Natural killer cell (primary cell): Measurements from ENCODE around the gene LBX2. TPM values are rescaled to one million over a fixed set of nuclear protein-coding genes. Genes with fewer than 3 reads are reported as not detected.

Experiments
- ATAC-seq, 3 donors: fragments of 150-1000 bp in 2 of 3; fragments of 200-7000 bp in 1 of 3; cut with Tn5 transposase; 1 replicate in 1 of 3; 2 replicates in 2 of 3; pipeline ENCODE4 v1.10.0; 2021; ENCODE audit warnings: mild to moderate bottlenecking in 2 of 3, moderate library complexity in 2 of 3
- DNase-seq, 2 donors: peaks; one replicate each; pipeline versions ENCODE4 v3.0.0 to v3.0.0-alpha.2; 2013 to 2021; ENCODE audit warnings: mixed read lengths in 1 of 2
- H3K27ac ChIP-seq: one replicate; pipeline ENCODE4 v1.5.1; 2013; ENCODE audit warnings: mild to moderate bottlenecking, low read length
- H3K27me3 ChIP-seq: one replicate; pipeline ENCODE4 v1.6.1; 2013; ENCODE audit warnings: low read length; ENCODE audit not compliant: control insufficient read depth, insufficient read depth
- H3K36me3 ChIP-seq: one replicate; pipeline ENCODE4 v1.6.1; 2013; ENCODE audit warnings: low read length; ENCODE audit not compliant: control insufficient read depth, insufficient read depth
- H3K4me1 ChIP-seq: one replicate; pipeline ENCODE4 v1.6.1; 2013; ENCODE audit warnings: low read length; ENCODE audit not compliant: control insufficient read depth, insufficient read depth
- H3K4me3 ChIP-seq: one replicate; pipeline ENCODE4 v1.5.1; 2013; ENCODE audit warnings: low read length
- H3K9me3 ChIP-seq: one replicate; pipeline ENCODE4 v1.6.1; 2013; ENCODE audit warnings: low read length; ENCODE audit not compliant: control insufficient read depth, insufficient read depth
- H3K27ac Mint-ChIP-seq, 2 donors: one replicate each; pipeline ENCODE4 v1.8.0; 2022; ENCODE audit warnings: mild to moderate bottlenecking in 2 of 2, mixed read lengths in 2 of 2, moderate library complexity in 1 of 2
- H3K27me3 Mint-ChIP-seq, 2 donors: one replicate each; pipeline ENCODE4 v1.8.0; 2022; ENCODE audit warnings: low read depth in 2 of 2, mixed read lengths in 2 of 2
- H3K36me3 Mint-ChIP-seq: one replicate; pipeline ENCODE4 v1.8.0; 2022; ENCODE audit warnings: mixed read lengths
- H3K4me1 Mint-ChIP-seq, 2 donors: one replicate each; pipeline ENCODE4 v1.8.0; 2022; ENCODE audit warnings: mixed read lengths in 2 of 2
- H3K4me3 Mint-ChIP-seq: one replicate; pipeline ENCODE4 v1.8.0; 2022; ENCODE audit warnings: mild to moderate bottlenecking, moderate library complexity, mixed read lengths
- H3K9me3 Mint-ChIP-seq, 2 donors: one replicate each; pipeline ENCODE4 v1.8.0; 2022; ENCODE audit warnings: mixed read lengths in 2 of 2
- WGBS: methylation state at CpG from one replicate; pipeline ENCODE4 v1.1.7; 2013; ENCODE audit warnings: missing lambda C conversion rate; ENCODE audit not compliant: insufficient coverage; 5-methylcytosine and 5-hydroxymethylcytosine counted together
- intact Hi-C: fragments of 100-400 bp; cut with micrococcal nuclease; formaldehyde crosslinking; loops from one replicate; pipeline ENCODE4 v1.14.2; 2022
- total RNA-seq, 4 donors: library from RNA; stranded (reverse); fragments of 120-200 nt in 1 of 4; gene quantifications; one replicate each; pipeline versions ENCODE4 v1.2.3 to v1.2.4, GENCODE V29; 2013 to 2022
- TF ChIP-seq, protein P1 (sequence below): fragments of 200-600 bp; IDR thresholded peaks from one replicate; pipeline ENCODE4 v1.8.0; 2022; ENCODE audit warnings: antibody characterized with exemption

Gene LBX2
- total RNA-seq, 3 donors from 2014 or later (not counting 1 experiment from before 2014, with no cell fraction given): 1.7 to 1.9 (median 1.8) TPM

DNA sequence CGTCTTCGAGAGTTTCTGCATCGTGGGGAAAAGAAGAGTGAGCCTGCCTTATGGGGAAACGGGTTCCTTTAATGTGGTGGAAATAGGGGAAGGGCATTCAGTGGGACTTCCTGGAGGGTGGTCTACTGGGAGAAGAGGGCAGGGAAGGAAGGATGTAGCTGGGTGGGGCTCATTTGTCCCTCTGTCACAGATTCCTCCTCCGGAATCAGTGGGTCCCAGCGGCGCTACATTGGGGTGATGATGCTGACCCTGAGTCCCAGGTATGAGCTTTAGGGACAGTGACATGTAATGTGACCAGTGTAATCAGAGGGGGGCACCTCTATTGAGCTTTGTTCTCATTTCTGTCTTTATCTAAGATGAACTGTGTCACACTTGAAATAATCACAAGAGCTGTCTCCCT is 32.3 kb upstream of the LBX2 start:
- no peaks in the 10 kb centered on the region for H3K9me3 ChIP-seq
- Mint-ChIP-seq H3K27ac (peak overlapping the region; percentile 94 to 95), H3K9me3 (no peaks in the 10 kb centered on the region), H3K36me3 (peaks cover 3% of the 10 kb centered on the region), H3K4me1 (peaks cover 32 to 43% of the 10 kb centered on the region in 2 donors), H3K27me3 (no peaks in the 10 kb centered on the region), H3K4me3 (no peak overlapping the region)
- no peaks in the 10 kb centered on the region for H3K27me3 ChIP-seq
- peak overlapping the region; percentile 95 for H3K27ac ChIP-seq
- peaks cover 29% of the 10 kb centered on the region for H3K36me3 ChIP-seq
- H3K4me1 ChIP-seq: peaks cover 31% of the 10 kb centered on the region
- intact Hi-C loops: loop anchor here (1.0 to 2.0 kb wide), 2 partner anchors 48 to 281 kb away; partner anchors contain the start of gene TTC31
- ATAC-seq (no peak), DNase-seq (no peak)
- WGBS: 86% methylated on average over 7 of the region's 7 CpGs
- TF ChIP-seq, protein P1, sequence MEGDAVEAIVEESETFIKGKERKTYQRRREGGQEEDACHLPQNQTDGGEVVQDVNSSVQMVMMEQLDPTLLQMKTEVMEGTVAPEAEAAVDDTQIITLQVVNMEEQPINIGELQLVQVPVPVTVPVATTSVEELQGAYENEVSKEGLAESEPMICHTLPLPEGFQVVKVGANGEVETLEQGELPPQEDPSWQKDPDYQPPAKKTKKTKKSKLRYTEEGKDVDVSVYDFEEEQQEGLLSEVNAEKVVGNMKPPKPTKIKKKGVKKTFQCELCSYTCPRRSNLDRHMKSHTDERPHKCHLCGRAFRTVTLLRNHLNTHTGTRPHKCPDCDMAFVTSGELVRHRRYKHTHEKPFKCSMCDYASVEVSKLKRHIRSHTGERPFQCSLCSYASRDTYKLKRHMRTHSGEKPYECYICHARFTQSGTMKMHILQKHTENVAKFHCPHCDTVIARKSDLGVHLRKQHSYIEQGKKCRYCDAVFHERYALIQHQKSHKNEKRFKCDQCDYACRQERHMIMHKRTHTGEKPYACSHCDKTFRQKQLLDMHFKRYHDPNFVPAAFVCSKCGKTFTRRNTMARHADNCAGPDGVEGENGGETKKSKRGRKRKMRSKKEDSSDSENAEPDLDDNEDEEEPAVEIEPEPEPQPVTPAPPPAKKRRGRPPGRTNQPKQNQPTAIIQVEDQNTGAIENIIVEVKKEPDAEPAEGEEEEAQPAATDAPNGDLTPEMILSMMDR: no peak
- no peak overlapping the region for H3K4me3 ChIP-seq

DNA sequence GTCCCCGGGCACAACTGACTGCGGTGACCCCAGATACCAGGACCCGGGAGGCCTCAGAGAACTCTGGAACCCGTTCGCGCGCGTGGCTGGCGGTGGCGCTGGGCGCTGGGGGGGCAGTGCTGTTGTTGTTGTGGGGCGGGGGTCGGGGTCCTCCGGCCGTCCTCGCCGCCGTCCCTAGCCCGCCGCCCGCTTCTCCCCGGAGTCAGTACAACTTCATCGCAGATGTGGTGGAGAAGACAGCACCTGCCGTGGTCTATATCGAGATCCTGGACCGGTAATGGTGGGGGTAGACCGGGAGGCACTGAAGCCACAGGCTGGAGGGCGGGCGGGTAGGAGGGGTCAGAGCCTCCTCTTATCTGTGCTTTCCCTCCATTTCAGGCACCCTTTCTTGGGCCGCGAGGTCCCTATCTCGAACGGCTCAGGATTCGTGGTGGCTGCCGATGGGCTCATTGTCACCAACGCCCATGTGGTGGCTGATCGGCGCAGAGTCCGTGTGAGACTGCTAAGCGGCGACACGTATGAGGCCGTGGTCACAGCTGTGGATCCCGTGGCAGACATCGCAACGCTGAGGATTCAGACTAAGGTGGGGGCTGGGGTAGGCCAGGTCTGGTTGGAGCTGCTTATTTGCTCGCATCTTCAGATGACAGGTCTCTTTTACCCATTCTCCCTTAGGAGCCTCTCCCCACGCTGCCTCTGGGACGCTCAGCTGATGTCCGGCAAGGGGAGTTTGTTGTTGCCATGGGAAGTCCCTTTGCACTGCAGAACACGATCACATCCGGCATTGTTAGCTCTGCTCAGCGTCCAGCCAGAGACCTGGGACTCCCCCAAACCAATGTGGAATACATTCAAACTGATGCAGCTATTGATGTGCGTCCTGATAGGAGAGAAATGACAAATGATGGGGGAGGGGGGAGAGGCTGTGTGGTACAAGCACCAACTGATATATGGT is 31.1 kb upstream of the LBX2 start:
- DNase-seq: peak; percentile 76 to 81
- H3K4me3 Mint-ChIP-seq: peak overlapping the region; percentile 96
- peak; percentile 53 to 71 (median 61) for ATAC-seq
- peaks cover 32 to 44% of the 10 kb centered on the region in 2 donors for H3K4me1 Mint-ChIP-seq
- no peaks in the 10 kb centered on the region for H3K9me3 ChIP-seq
- 2% methylated on average over 54 of the region's 54 CpGs for WGBS
- no peaks in the 10 kb centered on the region for H3K27me3 ChIP-seq
- TF ChIP-seq, protein P1: no peak
- H3K27ac ChIP-seq: peak overlapping the region; percentile 95
- H3K9me3 Mint-ChIP-seq: no peaks in the 10 kb centered on the region
- peaks cover 40% of the 10 kb centered on the region for H3K36me3 ChIP-seq
- peaks cover 31% of the 10 kb centered on the region for H3K4me1 ChIP-seq
- intact Hi-C loops: loop anchor here (1.0 kb wide), 1 partner anchor 72 kb away; the partner anchor contains the start of gene WBP1
- H3K27me3 Mint-ChIP-seq: no peaks in the 10 kb centered on the region
- peaks cover 10% of the 10 kb centered on the region for H3K36me3 Mint-ChIP-seq
- peak overlapping the region; percentile 94 to 95 for H3K27ac Mint-ChIP-seq
- peak overlapping the region; percentile 92 for H3K4me3 ChIP-seq

DNA sequence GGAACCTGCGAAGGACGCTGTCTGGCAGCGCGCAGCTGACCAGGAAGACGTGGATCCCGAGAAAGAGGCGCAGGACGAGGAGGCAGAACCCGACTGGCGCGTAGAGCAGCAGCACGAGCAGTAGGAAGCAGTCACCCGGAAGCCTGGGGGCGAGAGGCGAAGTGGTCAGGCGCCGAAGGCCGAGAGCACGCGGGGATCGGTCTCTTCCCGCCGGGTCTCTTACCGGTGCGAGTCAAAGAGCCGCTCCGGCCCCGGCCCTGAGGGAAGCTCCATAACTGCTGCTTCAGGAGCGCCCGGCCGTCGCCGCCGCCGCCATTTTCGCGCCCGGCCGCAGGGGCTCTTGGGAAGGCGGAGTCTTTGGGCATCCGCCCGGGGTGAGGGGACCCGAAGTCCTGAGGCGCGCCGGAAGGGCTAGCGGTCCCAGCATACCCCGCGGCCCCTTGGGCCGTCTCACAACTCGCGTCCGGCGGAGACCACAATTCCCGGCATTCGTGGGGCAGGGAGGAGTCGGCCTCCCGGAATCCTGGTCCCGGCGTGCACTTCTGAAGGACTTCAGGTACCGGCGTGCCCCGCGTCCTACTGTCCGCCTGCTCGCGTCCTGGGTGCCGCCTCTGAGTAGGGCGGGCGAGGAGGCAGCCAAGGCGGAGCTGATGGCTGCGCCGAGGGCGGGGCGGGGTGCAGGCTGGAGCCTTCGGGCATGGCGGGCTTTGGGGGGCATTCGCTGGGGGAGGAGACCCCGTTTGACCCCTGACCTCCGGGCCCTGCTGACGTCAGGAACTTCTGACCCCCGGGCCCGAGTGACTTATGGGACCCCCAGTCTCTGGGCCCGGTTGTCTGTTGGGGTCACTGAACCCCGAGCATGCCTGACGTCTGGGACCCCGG is 30.2 kb upstream of the LBX2 start, which contains the start of the genes AUP1 and HTRA2:
AUP1 (minus strand) TSS at position 350 of the 882 bp plus-strand sequence; CDS start at position 273, 77 bp downstream.
HTRA2 (plus strand) TSS at position 577 of the 882 bp plus-strand sequence; CDS start at position 651, 74 bp downstream.
- peak; percentile 75 to 90 (median 77) for ATAC-seq
- H3K36me3 Mint-ChIP-seq: peaks cover 10% of the 10 kb centered on the region

More for the DNA sequence above, 30.2 kb upstream of the LBX2 start, which contains the start of the genes AUP1 and HTRA2:
- peak; percentile 83 to 91 for DNase-seq
- WGBS: under 1% methylated on average over 87 of the region's 87 CpGs
- Mint-ChIP-seq H3K27me3 (no peaks in the 10 kb centered on the region), H3K4me1 (peaks cover 32 to 44% of the 10 kb centered on the region in 2 donors), H3K9me3 (no peaks in the 10 kb centered on the region), H3K4me3 (peak within 1 kb of the TSS; percentile 96), H3K27ac (peak within 1 kb of the TSS; percentile 94 to 95)
- peak within 1 kb of the TSS; percentile 95 for H3K27ac ChIP-seq
- peaks cover 31% of the 10 kb centered on the region for H3K4me1 ChIP-seq
- H3K9me3 ChIP-seq: no peaks in the 10 kb centered on the region
- peak within 1 kb of the TSS; percentile 92 for H3K4me3 ChIP-seq
- no peaks in the 10 kb centered on the region for H3K27me3 ChIP-seq
- peaks cover 40% of the 10 kb centered on the region for H3K36me3 ChIP-seq
- intact Hi-C loops: loop anchor here (1.0 to 2.0 kb wide), 4 partner anchors 13 to 75 kb away; partner anchors contain the start of genes INO80B, PCGF1 and WBP1
- TF ChIP-seq, protein P1: no peak
